Ishikawa (cell line): ENCODE measurements around the gene ELOB.

Source experiments
- CEBPB ChIP-seq: IDR thresholded peaks from 2 replicates; pipeline ENCODE4 v1.6.1; 2012
- CREB1 ChIP-seq: IDR thresholded peaks from 2 replicates; pipeline ENCODE4 v1.6.1; 2012; ENCODE audit warnings: low read depth
- EGR1 ChIP-seq: IDR thresholded peaks from 2 replicates; pipeline ENCODE4 v1.6.1; 2012
- EP300 ChIP-seq: IDR thresholded peaks from 2 replicates; pipeline ENCODE4 v1.6.1; 2012; ENCODE audit warnings: borderline replicate concordance
- FOXM1 ChIP-seq: IDR thresholded peaks from 2 replicates; pipeline ENCODE4 v1.6.1; 2012; ENCODE audit warnings: low read depth, borderline replicate concordance
- NFIC ChIP-seq: IDR thresholded peaks from 2 replicates; pipeline ENCODE4 v1.6.1; 2012
- RAD21 ChIP-seq: IDR thresholded peaks from 2 replicates; pipeline ENCODE4 v1.6.1; 2012; ENCODE audit warnings: low read depth
- TAF1 ChIP-seq: IDR thresholded peaks from 2 replicates; pipeline ENCODE4 v1.6.1; 2012; ENCODE audit warnings: low read depth, mild to moderate bottlenecking
- TCF12 ChIP-seq: IDR thresholded peaks from 2 replicates; pipeline ENCODE4 v1.6.1; 2012; ENCODE audit warnings: low read depth
- TEAD4 ChIP-seq: IDR thresholded peaks from 2 replicates; pipeline ENCODE4 v1.6.1; 2012
- YY1 ChIP-seq: IDR thresholded peaks from 2 replicates; pipeline ENCODE4 v1.6.1; 2012; ENCODE audit warnings: low read depth
- ZBTB7A ChIP-seq: IDR thresholded peaks from 2 replicates; pipeline ENCODE4 v1.6.1; 2012; ENCODE audit warnings: low read depth
- TF ChIP-seq, protein P1 (sequence below): IDR thresholded peaks from 2 replicates; pipeline ENCODE4 v1.6.1; 2012; ENCODE audit warnings: low read depth, mild to moderate bottlenecking
- TF ChIP-seq, protein P2 (sequence below): IDR thresholded peaks from 2 replicates; pipeline ENCODE4 v1.6.1; 2012
- TF ChIP-seq, protein P3 (sequence below): IDR thresholded peaks from 2 replicates; pipeline ENCODE4 v1.6.1; 2012

The ELOB gene

DNA sequence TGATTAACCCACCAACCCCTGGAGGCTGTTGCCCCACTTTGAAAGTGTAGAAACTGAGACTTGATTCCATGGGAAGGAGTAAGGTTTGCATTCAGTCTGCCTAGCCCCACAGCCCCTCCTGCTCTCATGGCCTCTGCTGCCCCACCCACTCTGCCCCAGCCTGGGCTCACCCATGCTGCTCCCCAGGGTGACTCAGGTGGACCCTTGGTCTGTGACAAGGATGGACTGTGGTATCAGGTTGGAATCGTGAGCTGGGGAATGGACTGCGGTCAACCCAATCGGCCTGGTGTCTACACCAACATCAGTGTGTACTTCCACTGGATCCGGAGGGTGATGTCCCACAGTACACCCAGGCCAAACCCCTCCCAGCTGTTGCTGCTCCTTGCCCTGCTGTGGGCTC is 27.6 kb upstream of the ELOB start:
- TF ChIP-seq YY1: no peak
- TF ChIP-seq, protein P1, sequence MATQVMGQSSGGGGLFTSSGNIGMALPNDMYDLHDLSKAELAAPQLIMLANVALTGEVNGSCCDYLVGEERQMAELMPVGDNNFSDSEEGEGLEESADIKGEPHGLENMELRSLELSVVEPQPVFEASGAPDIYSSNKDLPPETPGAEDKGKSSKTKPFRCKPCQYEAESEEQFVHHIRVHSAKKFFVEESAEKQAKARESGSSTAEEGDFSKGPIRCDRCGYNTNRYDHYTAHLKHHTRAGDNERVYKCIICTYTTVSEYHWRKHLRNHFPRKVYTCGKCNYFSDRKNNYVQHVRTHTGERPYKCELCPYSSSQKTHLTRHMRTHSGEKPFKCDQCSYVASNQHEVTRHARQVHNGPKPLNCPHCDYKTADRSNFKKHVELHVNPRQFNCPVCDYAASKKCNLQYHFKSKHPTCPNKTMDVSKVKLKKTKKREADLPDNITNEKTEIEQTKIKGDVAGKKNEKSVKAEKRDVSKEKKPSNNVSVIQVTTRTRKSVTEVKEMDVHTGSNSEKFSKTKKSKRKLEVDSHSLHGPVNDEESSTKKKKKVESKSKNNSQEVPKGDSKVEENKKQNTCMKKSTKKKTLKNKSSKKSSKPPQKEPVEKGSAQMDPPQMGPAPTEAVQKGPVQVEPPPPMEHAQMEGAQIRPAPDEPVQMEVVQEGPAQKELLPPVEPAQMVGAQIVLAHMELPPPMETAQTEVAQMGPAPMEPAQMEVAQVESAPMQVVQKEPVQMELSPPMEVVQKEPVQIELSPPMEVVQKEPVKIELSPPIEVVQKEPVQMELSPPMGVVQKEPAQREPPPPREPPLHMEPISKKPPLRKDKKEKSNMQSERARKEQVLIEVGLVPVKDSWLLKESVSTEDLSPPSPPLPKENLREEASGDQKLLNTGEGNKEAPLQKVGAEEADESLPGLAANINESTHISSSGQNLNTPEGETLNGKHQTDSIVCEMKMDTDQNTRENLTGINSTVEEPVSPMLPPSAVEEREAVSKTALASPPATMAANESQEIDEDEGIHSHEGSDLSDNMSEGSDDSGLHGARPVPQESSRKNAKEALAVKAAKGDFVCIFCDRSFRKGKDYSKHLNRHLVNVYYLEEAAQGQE: no peak
- no peak for TF ChIP-seq ZBTB7A
- no peak for TF ChIP-seq EGR1
- TF ChIP-seq NFIC: no peak
- TF ChIP-seq EP300: no peak
- TF ChIP-seq, protein P2, sequence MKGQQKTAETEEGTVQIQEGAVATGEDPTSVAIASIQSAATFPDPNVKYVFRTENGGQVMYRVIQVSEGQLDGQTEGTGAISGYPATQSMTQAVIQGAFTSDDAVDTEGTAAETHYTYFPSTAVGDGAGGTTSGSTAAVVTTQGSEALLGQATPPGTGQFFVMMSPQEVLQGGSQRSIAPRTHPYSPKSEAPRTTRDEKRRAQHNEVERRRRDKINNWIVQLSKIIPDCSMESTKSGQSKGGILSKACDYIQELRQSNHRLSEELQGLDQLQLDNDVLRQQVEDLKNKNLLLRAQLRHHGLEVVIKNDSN: no peak
- TF ChIP-seq FOXM1: no peak
- TF ChIP-seq TEAD4: no peak
- TF ChIP-seq, protein P3, sequence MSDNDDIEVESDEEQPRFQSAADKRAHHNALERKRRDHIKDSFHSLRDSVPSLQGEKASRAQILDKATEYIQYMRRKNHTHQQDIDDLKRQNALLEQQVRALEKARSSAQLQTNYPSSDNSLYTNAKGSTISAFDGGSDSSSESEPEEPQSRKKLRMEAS: no peak

DNA sequence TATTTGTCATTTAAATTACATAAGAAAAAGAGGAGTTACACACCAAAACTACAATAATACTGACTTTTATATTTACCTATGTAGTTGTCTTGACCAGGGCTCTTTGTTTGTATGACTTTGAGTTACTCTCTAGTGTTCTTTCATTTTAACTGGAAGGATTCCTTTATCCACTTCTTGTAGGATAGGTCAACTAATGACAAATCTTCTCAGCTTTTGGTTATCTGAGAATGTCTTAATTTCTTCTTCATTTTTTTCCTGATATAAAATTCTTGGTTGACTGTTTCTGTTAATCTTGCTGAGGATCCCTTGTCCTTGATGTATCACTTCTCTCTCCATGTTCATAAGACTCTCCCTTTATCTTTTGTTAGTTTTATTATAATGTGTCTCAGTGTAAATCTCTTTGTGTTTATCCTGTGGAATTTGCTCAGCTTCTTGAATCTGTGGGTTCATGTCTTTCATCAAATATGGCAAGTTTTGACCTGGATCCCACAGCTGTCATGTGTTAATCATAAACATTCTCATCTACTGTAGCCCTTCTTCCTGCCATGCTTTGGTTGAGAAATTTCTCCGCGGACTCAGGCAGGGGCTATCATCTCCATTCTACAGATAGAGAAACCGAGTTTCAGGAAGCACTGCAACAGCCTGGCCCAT is 26.6 kb upstream of the ELOB start:
- TF ChIP-seq, protein P3: no peak
- TF ChIP-seq FOXM1 (no peak), CREB1 (no peak), TAF1 (no peak), EP300 (no peak), TEAD4 (no peak), ZBTB7A (no peak), EGR1 (no peak), RAD21 (no peak), CEBPB (no peak), TCF12 (no peak), YY1 (no peak), NFIC (no peak)
- TF ChIP-seq, protein P1: no peak
- TF ChIP-seq, protein P2: no peak

DNA sequence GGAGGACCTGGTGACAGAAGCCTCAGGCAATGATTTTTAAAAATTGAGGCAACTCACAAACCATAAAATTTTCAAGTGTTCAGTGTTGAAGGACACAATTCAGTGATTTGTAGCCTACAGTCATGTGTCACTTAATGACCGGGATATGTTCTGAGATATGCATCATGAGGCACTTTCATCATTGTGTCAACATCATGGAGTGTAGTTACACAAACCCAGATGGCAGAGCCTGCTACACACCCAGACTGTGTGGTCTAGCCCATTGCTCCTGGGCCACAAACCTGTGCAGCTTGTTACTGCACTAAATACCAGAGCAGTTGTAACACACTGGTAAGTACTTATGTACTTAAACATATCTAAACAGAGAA is 22.8 kb upstream of the ELOB start:
- no peak for TF ChIP-seq ZBTB7A
- no peak for TF ChIP-seq TEAD4
- TF ChIP-seq, protein P1: no peak
- no peak for TF ChIP-seq RAD21
- no peak for TF ChIP-seq TCF12
- TF ChIP-seq TAF1: no peak
- TF ChIP-seq EP300: no peak
- no peak for TF ChIP-seq NFIC
- TF ChIP-seq YY1: no peak
- TF ChIP-seq, protein P2: no peak
- TF ChIP-seq, protein P3: no peak
- TF ChIP-seq CEBPB: no peak
- no peak for TF ChIP-seq FOXM1
- no peak for TF ChIP-seq CREB1
- TF ChIP-seq EGR1: no peak
